ENCODE results near the gene NPDC1. TPM values are rescaled to one million over a fixed set of nuclear protein-coding genes. Genes with fewer than 3 reads are reported as not detected.
A peak's percentile ranks its signal among the peaks of the same experiment; 100 is the strongest.

Gene NPDC1
- total and polyA plus RNA-seq, 11 donors, result 38.4 to 114 (median 55.1) TPM

- H3K36me3 ChIP-seq, result peaks cover 0 to 43% (median 19%) of the 10 kb centered on the region in 9 donors
- ATAC-seq (no peak), DNase-seq (no peak)
- 84 to 92% (median 86%) methylated on average over 3 to 22 of the region's 22 CpGs for WGBS, 4 donors
- H3K27me3 ChIP-seq, result no peaks in the 10 kb centered on the region
- H3K4me3 ChIP-seq, result no peak overlapping the region
- TF ChIP-seq CTCF (IDR thresholded peaks at IDR 0.05) (no peak), POLR2A (IDR thresholded peaks at IDR 0.05) (no peak)
- H3K4me1 ChIP-seq, result peaks cover 0 to 7% (median 0%) of the 10 kb centered on the region in 12 donors
- intact Hi-C loops (cut with DNase I), result no loop called here
- peaks cover 0 to 6% (median 0%) of the 10 kb centered on the region in 12 donors for H3K9me3 ChIP-seq
- no peak overlapping the region for H3K27ac ChIP-seq
These were observed 37.7 kb downstream of the NPDC1 start for GRCh38 chr9:137008312-137008711.

GRCh38 chr9:137007816-137008270 lies 38.1 kb downstream of the NPDC1 start:
- peaks cover 0 to 6% (median 0%) of the 10 kb centered on the region in 12 donors for H3K9me3 ChIP-seq
- ATAC-seq, result peak in 1 of 4 donors; percentile 14
- no peak for DNase-seq
- H3K4me3 ChIP-seq, result no peak overlapping the region
- peaks cover 0 to 7% (median 0%) of the 10 kb centered on the region in 12 donors for H3K4me1 ChIP-seq
- H3K36me3 ChIP-seq, result peaks cover 0 to 40% (median 19%) of the 10 kb centered on the region in 9 donors
- 82 to 92% (median 89%) methylated on average over 5 to 13 of the region's 13 CpGs for WGBS, 4 donors
- TF ChIP-seq POLR2A (IDR thresholded peaks at IDR 0.05), result no peak
- TF ChIP-seq CTCF (IDR thresholded peaks at IDR 0.05), result no peak
- no peaks in the 10 kb centered on the region for H3K27me3 ChIP-seq
- intact Hi-C loops (cut with DNase I), result no loop called here
- H3K27ac ChIP-seq, result no peak overlapping the region

- ATAC-seq (peak in 1 of 4 donors; percentile 12), DNase-seq (no peak)
- peaks cover 0 to 7% (median 0%) of the 10 kb centered on the region in 12 donors for H3K4me1 ChIP-seq
- H3K27me3 ChIP-seq, result no peaks in the 10 kb centered on the region
- H3K4me3 ChIP-seq, result no peak overlapping the region
- WGBS, 4 donors, result 76 to 87% (median 85%) methylated on average over 25 to 30 of the region's 30 CpGs
- no peak overlapping the region for H3K27ac ChIP-seq
- TF ChIP-seq POLR2A (IDR thresholded peaks at IDR 0.05), result no peak
- TF ChIP-seq CTCF (IDR thresholded peaks at IDR 0.05), result no peak
- peaks cover 0 to 6% (median 0%) of the 10 kb centered on the region in 12 donors for H3K9me3 ChIP-seq
- intact Hi-C loops (cut with DNase I), result no loop called here
- peaks cover 0 to 34% (median 13%) of the 10 kb centered on the region in 9 donors for H3K36me3 ChIP-seq
These were observed 38.7 kb downstream of the NPDC1 start for GRCh38 chr9:137007108-137007815.

GRCh38 chr9:137006116-137007003 lies 39.6 kb downstream of the NPDC1 start:
- DNase-seq (no peak), ATAC-seq (peak in 3 of 4 donors; percentile 16 to 34 (median 32))
- Histone ChIP-seq H3K9me3 (peaks cover 0 to 6% (median 0%) of the 10 kb centered on the region in 12 donors), H3K4me1 (peaks cover 0 to 8% (median 0%) of the 10 kb centered on the region in 12 donors), H3K4me3 (no peak overlapping the region), H3K27me3 (no peaks in the 10 kb centered on the region), H3K36me3 (peaks cover 0 to 25% (median 10%) of the 10 kb centered on the region in 9 donors), H3K27ac (no peak overlapping the region)
- WGBS, 4 donors, result 65 to 76% (median 70%) methylated on average over 21 to 24 of the region's 24 CpGs
- intact Hi-C loops (cut with DNase I), result no loop called here
- no peak for TF ChIP-seq POLR2A (IDR thresholded peaks at IDR 0.05)
- no peak for TF ChIP-seq CTCF (IDR thresholded peaks at IDR 0.05)
